SU-DHL-6 (cell line): ENCODE results near the gene YTHDC2.
A peak's percentile ranks its signal among the peaks of the same experiment; 100 is the strongest.

ENCODE experiments used
- H2AFZ ChIP-seq: fragments of 200-600 bp; sonication (generic); 2 replicates; pipeline ENCODE4 v1.6.1; 2014; ENCODE audit warnings: low read depth, mild to moderate bottlenecking, moderate library complexity, mixed read lengths, antibody characterized with exemption, low read length; ENCODE audit not compliant: severe bottlenecking
- H3F3A ChIP-seq: fragments of 200-600 bp; shearing (Covaris generic); 2 replicates; pipeline ENCODE4 v1.6.0; 2016; ENCODE audit warnings: antibody characterized with exemption, mild to moderate bottlenecking; ENCODE audit not compliant: insufficient read depth
- H3K27ac ChIP-seq: fragments of 200-600 bp; sonication (generic); 2 replicates; pipeline ENCODE4 v1.5.1; 2016; ENCODE audit warnings: low read depth, mild to moderate bottlenecking, low read length, moderate library complexity, mixed read lengths
- H3K27me3 ChIP-seq: fragments of 200-600 bp; sonication (generic), shearing (Covaris generic); 2 replicates; pipeline ENCODE4 v1.6.0; 2014; ENCODE audit warnings: mild to moderate bottlenecking, low read length
- H3K36me3 ChIP-seq: fragments of 200-600 bp; sonication (generic); 2 replicates; pipeline ENCODE4 v1.6.1; 2014; ENCODE audit warnings: mild to moderate bottlenecking, low read length, mixed read lengths
- H3K4me2 ChIP-seq: fragments of 300-600, 200-600 bp; shearing (Covaris generic), sonication (generic); 2 replicates; pipeline ENCODE4 v1.6.0; 2014; ENCODE audit warnings: low read length, low read depth, mild to moderate bottlenecking; ENCODE audit not compliant: poor library complexity, severe bottlenecking
- H3K4me3 ChIP-seq: fragments of 200-600 bp; sonication (generic); 2 replicates; pipeline ENCODE4 v1.5.1; 2014; ENCODE audit warnings: antibody characterized with exemption, low read length, mild to moderate bottlenecking, mixed read lengths; ENCODE audit not compliant: insufficient read depth, poor library complexity, severe bottlenecking
- H3K79me2 ChIP-seq: fragments of 200-600 bp; sonication (generic); 2 replicates; pipeline ENCODE4 v1.6.1; 2014; ENCODE audit warnings: mild to moderate bottlenecking, low read length, moderate library complexity; ENCODE audit not compliant: insufficient read depth
- H3K9ac ChIP-seq: fragments of 200-600 bp; sonication (generic); 2 replicates; pipeline ENCODE4 v1.7.0; 2014; ENCODE audit warnings: mild to moderate bottlenecking, low read length
- H3K9me2 ChIP-seq: fragments of 200-600 bp; sonication (generic); replicated peaks from 2 replicates; pipeline ENCODE4 v1.6.1; 2014; ENCODE audit warnings: low read length; ENCODE audit not compliant: insufficient read depth
- H3K9me3 ChIP-seq: fragments of 200-600 bp; sonication (generic); 2 replicates; pipeline ENCODE4 v1.6.1; 2014; ENCODE audit warnings: low read length, mixed read lengths; ENCODE audit not compliant: insufficient read depth
- H4K20me1 ChIP-seq: fragments of 200-600 bp; sonication (generic); 2 replicates; pipeline ENCODE4 v1.6.1; 2014; ENCODE audit warnings: low read depth, mild to moderate bottlenecking, antibody characterized with exemption, low read length, moderate library complexity, mixed read lengths
- EZH2phosphoT487 ChIP-seq: fragments of 200-600 bp; sonication (generic), shearing (Covaris generic); conservative IDR thresholded peaks from 2 replicates; pipeline ENCODE4 v1.6.1; 2018; ENCODE audit warnings: mild to moderate bottlenecking, antibody characterized with exemption, low read length, moderate library complexity, mixed read lengths
- TF ChIP-seq, protein P1 (sequence below): fragments of 200-600 bp; sonication (generic); IDR thresholded peaks from one replicate; pipeline ENCODE4 v1.5.1; 2017; ENCODE audit warnings: antibody characterized with exemption, mild to moderate bottlenecking, low read length, moderate library complexity; ENCODE audit not compliant: insufficient read depth, poor library complexity, severe bottlenecking

The YTHDC2 gene

DNA sequence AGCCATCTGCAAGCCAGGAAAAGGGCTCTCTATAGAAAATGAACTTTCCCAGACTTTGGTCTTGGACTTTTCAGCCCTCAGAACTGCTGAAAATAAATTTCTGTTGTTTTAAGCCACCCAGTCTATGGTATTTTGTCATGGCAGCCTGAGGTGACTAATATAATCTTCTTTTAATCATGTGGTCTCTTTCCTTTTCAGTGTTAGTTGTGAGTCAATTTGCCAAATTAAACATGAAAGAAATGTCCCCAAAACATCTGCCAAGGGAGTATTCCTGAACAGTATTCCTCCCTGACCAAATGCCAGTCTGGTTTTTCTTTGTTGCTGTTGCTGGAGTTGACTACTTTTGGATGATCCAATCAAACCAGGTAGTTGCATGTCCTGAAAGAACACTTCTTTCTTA is 4.7 kb upstream of the YTHDC2 start:
- no peaks in the 10 kb centered on the region for H3K27me3 ChIP-seq
- H3F3A ChIP-seq = no peaks in the 10 kb centered on the region
- H2AFZ ChIP-seq = no peak overlapping the region
- H3K79me2 ChIP-seq = peaks cover 2% of the 10 kb centered on the region; the same call in 1 of the 2 replicates
- H3K4me2 ChIP-seq = no peak overlapping the region
- no peak overlapping the region for H3K27ac ChIP-seq
- H3K36me3 ChIP-seq = no peaks in the 10 kb centered on the region
- H3K9me2 ChIP-seq = no peaks in the 10 kb centered on the region
- H4K20me1 ChIP-seq = no peaks in the 10 kb centered on the region
- no peak for TF ChIP-seq EZH2phosphoT487
- TF ChIP-seq, protein P1, sequence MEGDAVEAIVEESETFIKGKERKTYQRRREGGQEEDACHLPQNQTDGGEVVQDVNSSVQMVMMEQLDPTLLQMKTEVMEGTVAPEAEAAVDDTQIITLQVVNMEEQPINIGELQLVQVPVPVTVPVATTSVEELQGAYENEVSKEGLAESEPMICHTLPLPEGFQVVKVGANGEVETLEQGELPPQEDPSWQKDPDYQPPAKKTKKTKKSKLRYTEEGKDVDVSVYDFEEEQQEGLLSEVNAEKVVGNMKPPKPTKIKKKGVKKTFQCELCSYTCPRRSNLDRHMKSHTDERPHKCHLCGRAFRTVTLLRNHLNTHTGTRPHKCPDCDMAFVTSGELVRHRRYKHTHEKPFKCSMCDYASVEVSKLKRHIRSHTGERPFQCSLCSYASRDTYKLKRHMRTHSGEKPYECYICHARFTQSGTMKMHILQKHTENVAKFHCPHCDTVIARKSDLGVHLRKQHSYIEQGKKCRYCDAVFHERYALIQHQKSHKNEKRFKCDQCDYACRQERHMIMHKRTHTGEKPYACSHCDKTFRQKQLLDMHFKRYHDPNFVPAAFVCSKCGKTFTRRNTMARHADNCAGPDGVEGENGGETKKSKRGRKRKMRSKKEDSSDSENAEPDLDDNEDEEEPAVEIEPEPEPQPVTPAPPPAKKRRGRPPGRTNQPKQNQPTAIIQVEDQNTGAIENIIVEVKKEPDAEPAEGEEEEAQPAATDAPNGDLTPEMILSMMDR = no peak
- H3K4me3 ChIP-seq = no peak overlapping the region
- H3K9ac ChIP-seq = no peak overlapping the region
- no peaks in the 10 kb centered on the region for H3K9me3 ChIP-seq

- TF ChIP-seq EZH2phosphoT487 = no peak
- TF ChIP-seq, protein P1 = peak; percentile 30
- Histone ChIP-seq H3K9ac (no peak overlapping the region), H3K9me3 (no peaks in the 10 kb centered on the region), H3K27ac (no peak overlapping the region), H3K27me3 (no peaks in the 10 kb centered on the region), H3K9me2 (no peaks in the 10 kb centered on the region), H3K36me3 (no peaks in the 10 kb centered on the region), H4K20me1 (no peaks in the 10 kb centered on the region), H3K79me2 (peaks cover 21% of the 10 kb centered on the region), H3K4me2 (no peak overlapping the region), H2AFZ (no peak overlapping the region), H3F3A (peaks cover 6% of the 10 kb centered on the region; the same call in 1 of the 2 replicates), H3K4me3 (no peak overlapping the region)
These were observed 2.5 kb upstream of the YTHDC2 start for GRCh38 chr5:113510836-113511451.

DNA sequence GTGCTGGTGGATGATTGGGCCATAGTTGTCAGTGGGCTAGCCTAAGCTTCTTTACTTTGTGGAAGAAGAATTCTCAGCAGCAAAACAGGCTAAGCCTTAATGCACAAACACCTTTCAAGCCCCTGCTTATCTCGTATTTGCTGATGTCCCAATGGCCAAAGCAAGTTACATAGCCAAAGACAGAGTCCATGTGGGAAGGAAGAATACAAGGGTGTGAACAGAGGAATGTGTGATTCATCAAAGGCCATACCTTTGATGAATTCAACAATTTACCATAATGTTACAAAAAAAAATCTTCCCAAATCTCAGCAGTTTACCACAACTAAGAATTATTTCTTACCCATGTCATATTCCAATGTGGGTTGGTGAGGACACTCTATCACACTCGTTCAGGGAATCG is 1.2 kb upstream of the YTHDC2 start:
- no peak overlapping the region for H3K9ac ChIP-seq
- H3K9me3 ChIP-seq = no peaks in the 10 kb centered on the region
- no peaks in the 10 kb centered on the region for H3K9me2 ChIP-seq
- peaks cover 6% of the 10 kb centered on the region; the same call in 1 of the 2 replicates for H3F3A ChIP-seq
- no peak overlapping the region for H3K4me3 ChIP-seq
- no peaks in the 10 kb centered on the region for H3K36me3 ChIP-seq
- no peak for TF ChIP-seq EZH2phosphoT487
- TF ChIP-seq, protein P1 = no peak
- no peaks in the 10 kb centered on the region for H3K27me3 ChIP-seq
- no peaks in the 10 kb centered on the region for H4K20me1 ChIP-seq
- no peak overlapping the region for H2AFZ ChIP-seq
- H3K27ac ChIP-seq = no peak overlapping the region
- H3K4me2 ChIP-seq = no peak overlapping the region
- H3K79me2 ChIP-seq = peaks cover 35% of the 10 kb centered on the region
